ENCODE measurements around the gene PRSS27. TPM values are rescaled to one million over a fixed set of nuclear protein-coding genes. Genes with fewer than 3 reads are reported as not detected.
A peak's percentile ranks its signal among the peaks of the same experiment; 100 is the strongest.
"Not testable (repeated sequence)": the region's sequence is repeated elsewhere in the genome, so short reads cannot be mapped to it uniquely, and the experiment has no call there.

The PRSS27 gene
- polyA plus RNA-seq, 4 donors: 0.73 to 1.9 (median 1.0) TPM

DNA sequence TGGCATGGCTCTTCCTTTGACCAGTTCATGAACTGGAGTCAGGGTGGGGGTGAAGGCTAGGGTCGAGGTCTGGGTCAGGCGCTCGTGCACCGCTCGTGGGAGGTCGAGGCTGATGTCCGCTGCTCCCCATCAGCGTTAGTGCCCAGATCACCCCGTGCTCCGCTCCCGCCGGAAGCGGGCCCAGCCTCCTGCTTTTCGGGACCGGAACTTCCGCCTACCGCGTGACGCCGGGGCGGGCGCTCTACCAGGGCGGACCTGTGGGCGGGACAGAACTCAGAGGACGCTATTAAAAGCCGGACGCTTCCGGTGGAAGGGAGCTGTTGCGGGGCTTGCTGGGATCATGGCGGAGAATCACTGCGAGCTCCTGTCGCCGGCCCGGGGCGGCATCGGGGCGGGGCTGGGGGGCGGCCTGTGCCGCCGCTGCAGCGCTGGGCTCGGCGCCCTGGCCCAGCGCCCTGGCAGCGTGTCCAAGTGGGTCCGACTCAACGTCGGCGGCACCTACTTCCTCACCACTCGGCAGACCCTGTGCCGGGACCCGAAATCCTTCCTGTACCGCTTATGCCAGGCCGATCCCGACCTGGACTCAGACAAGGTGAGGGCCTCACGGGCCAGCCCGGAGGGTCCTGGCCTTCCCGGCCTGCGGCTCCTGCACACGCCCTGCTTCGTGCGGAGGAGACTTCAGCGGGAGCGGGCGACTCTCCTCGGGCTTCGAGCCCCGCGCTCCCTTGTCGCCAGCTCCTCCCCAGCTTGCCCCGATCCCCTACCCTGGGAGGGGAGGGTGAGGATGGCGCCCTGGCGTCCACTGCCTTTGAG, 37.6 kb downstream of the PRSS27 start, which contains the start of gene KCTD5:
Gene KCTD5, plus strand, starts transcription at position 315 of the 813 bp plus-strand sequence. Its CDS starts 26 bp downstream, at position 341.
- peak; percentile 86 to 94 (median 92) for DNase-seq (ENCODE audit: low read depth in 4 of 4, low spot score in 3 of 4)

DNA sequence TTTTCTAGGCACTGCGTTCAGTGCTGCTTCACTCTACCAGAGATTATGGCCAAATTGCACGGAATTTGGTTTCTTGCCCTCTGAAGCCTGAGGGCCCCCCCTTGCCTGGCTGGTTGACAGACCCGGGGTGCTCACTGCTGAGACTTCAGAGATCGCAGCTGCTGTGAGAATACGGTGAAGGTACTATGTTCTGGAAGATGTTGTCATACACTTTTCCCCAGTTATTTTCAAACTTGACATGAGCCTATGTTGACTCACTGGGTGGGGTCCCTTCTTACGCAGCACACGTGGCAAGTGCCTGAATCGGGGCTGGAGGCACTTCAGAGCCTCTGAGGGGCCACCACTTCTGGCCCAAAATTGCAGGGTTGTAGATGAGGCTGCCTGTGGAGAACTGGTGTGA, 39.7 kb downstream of the PRSS27 start:
- DNase-seq (ENCODE audit: low read depth in 4 of 4, low spot score in 3 of 4): not testable (repeated sequence)

DNA sequence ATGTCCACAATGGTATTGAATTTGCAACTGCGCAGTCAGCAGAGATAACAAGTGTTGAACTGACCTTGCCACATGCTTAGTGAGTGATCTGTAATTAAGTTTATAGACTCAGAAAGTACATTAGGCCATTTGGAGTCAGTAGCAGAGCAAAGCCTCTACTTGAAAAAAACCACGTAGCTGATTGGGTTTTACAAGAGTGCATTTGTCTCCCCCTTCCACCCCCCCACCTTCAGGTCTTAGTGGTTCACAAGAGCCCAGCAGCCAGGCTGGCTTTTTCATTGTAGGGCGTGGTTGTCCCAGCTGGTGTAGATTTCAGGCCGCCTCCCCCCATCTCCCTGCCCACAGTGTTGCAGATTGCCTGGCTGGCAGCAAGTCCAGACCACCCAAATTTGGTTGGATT, 40.1 kb downstream of the PRSS27 start:
- not testable (repeated sequence) for DNase-seq (ENCODE audit: low read depth in 4 of 4, low spot score in 3 of 4)

DNA sequence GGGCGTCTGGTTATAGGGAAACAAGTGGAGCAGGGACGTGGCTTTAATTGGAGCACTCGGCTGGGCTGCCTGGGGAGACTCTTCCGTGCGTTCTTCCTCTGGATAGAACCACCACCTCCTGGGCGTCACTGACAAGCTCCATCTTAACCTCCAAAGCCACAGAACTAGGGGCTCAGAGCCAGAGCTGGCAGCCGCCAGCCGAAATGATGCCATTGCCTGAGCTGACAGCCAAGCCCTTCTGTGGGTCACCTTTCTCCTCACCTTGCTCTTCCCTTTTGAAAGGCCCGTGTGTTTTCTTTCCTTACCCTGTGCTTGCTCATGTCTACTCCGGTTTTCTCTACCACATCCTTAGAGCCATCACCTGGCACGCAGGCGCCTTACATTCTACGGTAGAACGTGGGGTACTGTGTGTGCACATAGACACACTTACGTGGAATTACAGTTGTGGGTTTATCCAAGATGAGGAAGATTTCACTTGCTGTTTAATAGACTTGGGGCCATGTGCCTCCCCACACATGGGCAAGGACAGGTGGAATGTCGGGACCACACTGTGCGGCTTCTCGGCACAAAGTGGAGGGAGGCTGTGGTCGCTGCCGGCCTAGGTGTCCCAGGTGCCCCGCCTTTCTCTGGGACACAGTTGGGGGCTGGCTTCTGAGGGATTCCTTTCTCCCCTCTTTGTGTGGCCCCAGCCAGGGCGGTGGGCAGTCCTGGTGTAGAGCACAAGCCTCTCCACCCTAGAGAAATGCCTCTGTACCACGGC, 41.6 kb downstream of the PRSS27 start:
- not testable (repeated sequence) for DNase-seq (ENCODE audit: low read depth in 4 of 4, low spot score in 3 of 4)

DNA sequence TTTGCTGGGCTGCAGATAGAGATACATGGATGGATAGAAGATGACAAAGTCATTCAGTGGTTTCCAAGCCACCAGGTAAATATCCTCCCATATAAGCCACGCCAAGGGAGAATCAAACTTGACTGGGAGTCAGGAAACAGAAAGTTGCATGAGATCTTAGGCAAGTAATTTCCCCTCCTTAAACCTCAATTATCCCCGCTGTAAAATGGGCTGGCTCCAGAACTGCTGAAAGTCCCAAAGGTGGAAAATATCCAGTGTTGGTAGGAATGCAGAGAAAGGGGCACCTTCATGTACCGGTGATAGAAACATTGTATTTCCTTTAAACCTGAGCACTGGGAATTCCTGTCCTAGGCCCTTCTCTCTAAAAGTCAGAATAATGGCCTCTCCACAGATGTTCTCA, 43.1 kb downstream of the PRSS27 start:
- not testable (repeated sequence) for DNase-seq (ENCODE audit: low read depth in 4 of 4, low spot score in 3 of 4)

DNA sequence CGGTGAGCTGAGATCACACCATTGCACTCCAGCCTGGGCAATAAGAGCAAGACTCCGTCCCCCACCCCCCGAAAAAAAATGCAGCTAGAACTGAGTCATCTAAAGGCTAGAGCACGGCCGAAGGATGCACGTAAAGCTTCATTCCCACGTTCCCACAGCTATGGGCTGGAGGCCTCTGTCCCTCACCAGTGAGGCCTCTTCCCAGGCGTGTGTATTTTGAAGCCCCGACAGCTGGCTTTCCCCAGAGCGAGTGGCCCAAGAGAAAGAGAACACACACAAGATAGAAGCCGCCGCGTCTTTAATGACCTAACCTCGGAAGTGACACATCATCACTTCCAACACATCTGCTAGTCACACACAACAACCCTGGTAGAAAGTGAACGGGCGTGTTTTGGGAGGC, 44.3 kb downstream of the PRSS27 start:
- DNase-seq (ENCODE audit: low read depth in 4 of 4, low spot score in 3 of 4): no peak

DNA sequence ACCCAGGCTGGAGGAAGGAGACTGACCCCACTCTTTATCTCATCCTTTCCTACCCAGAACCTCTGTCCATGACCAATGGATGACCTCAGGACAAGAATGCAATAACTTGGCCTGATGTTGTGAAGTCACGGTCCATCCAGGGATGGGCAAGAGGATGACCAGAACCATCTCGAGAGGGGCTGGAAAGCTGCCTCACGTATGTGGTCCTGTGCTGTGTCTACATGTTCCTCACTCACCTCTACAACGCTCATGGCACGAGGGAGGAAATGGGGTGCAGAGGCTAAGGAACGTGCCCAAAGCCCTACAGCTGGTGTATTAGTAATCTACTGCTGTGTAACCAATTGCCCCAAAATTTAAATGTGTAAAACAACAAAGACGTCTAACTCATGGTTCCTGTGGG, 45.0 kb downstream of the PRSS27 start:
- no peak for DNase-seq (ENCODE audit: low read depth in 4 of 4, low spot score in 3 of 4)

DNA sequence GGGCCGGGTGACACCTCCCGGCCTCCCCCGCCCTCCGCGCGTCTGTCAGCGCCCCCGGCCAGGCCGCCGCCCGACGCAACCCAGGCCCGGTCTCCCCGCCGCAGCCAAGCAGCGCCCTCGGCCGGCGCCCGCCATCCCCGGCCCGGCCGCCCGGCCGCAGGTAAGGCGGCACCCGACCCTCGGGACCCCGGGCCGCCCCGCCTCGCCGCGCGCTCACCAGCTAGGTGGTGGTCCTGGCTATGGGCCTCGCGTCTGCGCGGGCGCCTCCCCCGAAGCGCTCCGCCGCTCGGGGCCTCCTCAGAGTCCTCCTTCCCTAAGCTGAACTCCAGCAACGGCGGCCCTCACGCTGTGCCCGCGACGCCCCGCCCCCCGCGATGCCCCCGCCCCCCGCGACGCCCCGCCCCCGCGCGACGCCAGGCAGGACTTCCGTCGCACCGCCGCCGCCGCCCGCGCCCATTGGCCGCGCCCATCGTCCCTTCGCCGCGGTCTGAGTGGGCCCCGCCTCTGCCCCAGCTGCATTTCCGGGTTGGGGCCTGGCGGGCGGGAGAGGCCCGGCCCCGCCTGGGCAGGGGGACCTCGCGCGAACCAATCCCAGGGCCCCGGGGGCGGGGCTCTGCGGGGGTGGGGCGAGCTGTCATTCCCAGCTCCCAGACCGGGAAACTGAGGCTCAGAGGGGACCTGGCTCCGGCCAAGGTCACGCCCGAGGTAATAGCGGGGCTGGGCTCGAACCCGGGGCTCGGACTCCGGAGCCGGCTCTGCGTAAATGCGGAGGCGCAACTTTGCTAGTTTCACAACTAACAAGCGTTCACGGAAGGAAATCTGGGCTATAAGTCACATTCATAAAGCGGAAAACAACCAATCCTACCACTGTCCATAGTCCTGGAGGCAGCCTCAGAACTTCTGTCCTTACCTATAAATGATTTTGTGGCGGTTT, 46.7 kb downstream of the PRSS27 start:
- peak; percentile 64 to 87 (median 79) for DNase-seq (ENCODE audit: low read depth in 4 of 4, low spot score in 3 of 4)

DNA sequence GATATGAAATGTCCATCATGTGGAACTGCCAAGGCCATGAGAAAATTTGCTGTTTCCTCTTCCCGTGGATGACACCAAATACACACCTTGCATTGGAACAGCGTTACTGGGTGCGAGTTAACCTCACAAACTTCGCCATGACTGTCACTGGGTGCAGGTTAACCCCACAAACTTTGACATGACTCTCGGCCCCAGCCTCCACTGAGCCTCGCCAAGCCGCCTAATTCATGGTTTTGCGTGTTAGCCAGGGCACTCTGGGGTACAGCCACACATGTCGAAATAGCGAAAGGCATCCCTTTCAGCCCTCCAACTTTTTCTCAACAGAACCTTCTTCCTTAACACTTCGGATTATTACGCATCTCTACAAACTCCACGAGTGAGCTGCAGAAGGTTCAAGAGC, 48.3 kb downstream of the PRSS27 start:
- no peak for DNase-seq (ENCODE audit: low read depth in 4 of 4, low spot score in 3 of 4)

DNA sequence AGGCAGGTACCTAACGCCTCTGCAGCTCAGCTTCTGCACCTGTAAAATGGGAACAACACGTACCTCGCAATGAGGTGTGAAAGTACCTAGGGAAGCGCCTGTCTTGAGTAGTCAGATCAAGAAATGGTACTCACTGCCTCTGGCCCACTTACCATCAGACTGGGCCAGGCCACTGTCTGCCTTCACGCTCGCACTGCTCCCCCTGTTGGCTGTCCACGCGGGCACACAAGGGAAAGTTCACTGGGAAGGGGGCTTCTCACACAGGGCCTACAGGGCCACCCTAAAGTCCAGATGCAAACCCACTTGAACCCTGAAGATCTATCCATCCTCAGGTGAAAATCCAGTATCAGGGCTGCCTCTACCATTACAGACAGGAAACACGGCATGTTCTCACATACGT, 48.8 kb downstream of the PRSS27 start:
- not testable (repeated sequence) for DNase-seq (ENCODE audit: low read depth in 4 of 4, low spot score in 3 of 4)

DNA sequence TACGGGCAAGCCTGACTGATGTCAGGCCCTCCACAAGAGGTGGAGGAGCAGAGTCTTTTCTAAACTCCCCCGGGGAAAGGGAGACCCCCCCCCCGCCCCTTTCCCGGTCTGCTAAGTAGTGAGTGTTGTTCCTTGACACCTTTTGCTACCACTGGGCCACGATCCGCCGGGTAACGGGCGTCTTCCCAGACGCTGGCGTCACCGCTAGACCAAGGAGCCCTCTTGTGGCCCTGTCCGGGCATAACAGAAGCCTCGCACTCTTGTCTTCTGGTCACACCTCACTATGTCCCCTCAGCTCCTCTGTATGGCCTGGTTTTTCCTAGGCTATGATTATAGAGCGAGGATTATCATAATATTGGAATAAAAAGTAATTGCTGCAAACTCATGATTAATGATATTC, 50.0 kb downstream of the PRSS27 start:
- not testable (repeated sequence) for DNase-seq (ENCODE audit: low read depth in 4 of 4, low spot score in 3 of 4)

DNA sequence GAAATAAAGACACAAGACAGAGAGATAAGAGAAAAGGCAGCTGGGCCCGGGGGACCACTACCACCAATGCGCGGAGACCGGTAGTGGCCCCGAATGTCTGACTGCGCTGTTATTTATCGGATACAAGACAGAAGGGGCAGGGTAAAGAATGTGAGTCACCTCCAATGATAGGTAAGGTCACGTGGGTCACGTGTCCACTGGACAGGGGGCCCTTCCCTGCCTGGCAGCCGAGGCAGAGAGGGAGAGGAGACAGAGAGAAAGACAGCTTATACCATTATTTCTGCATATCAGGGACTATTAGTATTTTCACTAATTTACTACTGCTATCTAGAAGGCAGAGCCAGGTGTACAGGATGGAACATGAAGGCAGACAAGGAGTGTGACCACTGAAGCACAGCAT, 50.4 kb downstream of the PRSS27 start:
- not testable (repeated sequence) for DNase-seq (ENCODE audit: low read depth in 4 of 4, low spot score in 3 of 4)

DNA sequence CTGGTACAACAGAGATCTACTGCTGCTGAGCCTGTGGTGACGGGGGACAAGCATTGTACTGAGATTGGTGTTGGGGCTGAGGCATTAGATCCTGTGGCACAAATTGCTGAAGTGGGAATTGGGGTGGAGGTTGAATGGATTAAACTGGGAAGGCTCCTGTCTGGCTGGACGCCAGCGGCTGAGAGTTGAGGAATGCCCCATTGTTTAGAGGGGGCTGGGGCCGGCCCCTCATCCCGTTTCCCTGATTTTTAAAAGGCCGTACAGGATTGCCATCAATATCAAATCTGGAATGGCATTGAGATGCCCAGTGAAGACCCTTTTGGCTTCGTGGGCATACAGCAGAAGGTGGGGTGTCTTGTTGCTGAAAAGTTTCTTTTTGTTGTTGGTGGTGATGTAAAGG, 53.4 kb downstream of the PRSS27 start:
- DNase-seq (ENCODE audit: low read depth in 4 of 4, low spot score in 3 of 4): not testable (repeated sequence)

DNA sequence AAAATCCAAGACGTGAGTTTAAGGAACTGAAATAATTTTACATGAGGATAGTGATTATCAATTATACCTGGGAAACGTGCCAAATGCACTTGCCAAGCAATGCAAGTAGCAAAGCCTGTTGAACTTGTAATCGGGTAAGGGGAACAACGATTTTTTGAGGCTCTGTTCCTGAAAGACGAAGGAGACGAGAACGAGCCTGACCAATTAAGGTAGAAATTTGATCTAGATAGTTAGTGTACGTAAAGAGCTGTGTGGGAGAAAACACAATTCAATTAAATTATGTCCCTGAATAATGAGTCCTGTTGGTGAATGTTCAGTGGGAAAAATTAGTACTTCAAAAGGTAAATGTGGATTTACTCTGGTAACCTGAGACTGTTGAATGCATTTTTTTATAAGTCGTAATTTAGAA, 55.4 kb downstream of the PRSS27 start:
- no peak for DNase-seq (ENCODE audit: low read depth in 4 of 4, low spot score in 3 of 4)

DNA sequence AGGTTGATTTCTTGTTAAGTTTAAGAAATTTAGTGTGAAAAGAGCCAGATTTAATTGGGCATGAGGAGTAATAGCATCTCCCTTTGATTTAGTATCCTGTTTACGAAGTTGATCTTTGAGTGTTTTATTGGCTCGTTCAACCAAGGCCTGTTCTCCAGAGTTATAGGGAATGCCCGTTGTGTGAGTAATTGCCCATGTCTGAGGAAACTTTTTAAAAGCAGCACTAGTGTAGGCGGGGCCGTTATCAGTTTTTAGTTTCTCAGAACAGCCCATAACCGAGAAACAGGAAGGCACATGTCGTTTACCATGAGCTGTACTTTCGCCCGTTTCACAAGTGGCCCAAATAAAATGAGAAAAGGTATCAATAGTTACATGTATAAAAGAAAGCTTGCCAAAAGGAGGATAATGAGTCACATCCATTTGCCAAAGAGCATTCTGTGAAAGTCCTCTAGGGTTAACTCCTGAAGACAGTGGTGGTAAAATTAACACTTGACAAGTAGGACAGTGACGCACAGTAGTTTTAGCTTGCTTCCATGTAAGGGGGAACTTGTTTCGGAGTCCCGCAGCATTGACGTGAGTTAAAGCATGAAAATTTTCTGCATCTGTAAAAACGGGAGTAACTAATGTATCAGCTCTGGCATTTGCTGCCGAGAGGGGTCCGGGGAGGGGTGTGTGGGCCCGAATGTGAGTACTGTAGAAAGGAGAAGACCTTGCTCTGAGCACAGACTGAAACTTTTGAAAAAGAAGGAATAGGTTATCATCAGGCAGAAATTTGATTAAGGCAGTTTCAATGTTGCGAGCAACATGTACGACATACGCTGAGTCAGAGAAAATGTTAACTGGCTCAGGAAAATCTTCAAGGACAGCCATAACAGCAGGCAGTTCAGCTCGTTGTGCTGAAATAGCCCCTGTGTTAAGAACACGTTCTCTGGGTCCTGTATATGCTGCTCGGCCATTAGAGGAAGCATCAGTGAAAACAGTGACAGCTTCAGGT, 56.2 kb downstream of the PRSS27 start:
- peak in 1 of 4 donors; percentile 40 for DNase-seq (ENCODE audit: low read depth in 4 of 4, low spot score in 3 of 4)
